ENCODE data around the gene PPP1R16B.
"Not testable (repeated sequence)": the region's sequence is repeated elsewhere in the genome, so short reads cannot be mapped to it uniquely, and the experiment has no call there.

PPP1R16B gene

GRCh38 chr20:38794057-38794456 is 11.4 kb upstream of the PPP1R16B start:
- not testable (repeated sequence) for DNase-seq

GRCh38 chr20:38798266-38798665 is 7.2 kb upstream of the PPP1R16B start:
- no peak for DNase-seq

GRCh38 chr20:38799203-38799602 is 6.3 kb upstream of the PPP1R16B start:
- no peak for DNase-seq

- no peak for DNase-seq
Observed at GRCh38 chr20:38800882-38801281, 4.6 kb upstream of the PPP1R16B start.

GRCh38 chr20:38804221-38804620 is 1.3 kb upstream of the PPP1R16B start:
- DNase-seq: no peak

GRCh38 chr20:38804682-38805501 is 605 bp upstream of the PPP1R16B start:
- DNase-seq: no peak

GRCh38 chr20:38805958-38806854 is 709 bp downstream of the PPP1R16B start:
- peak; percentile 14 to 55 for DNase-seq

- no peak for DNase-seq
Observed at GRCh38 chr20:38806855-38807655, 1.6 kb downstream of the PPP1R16B start.

GRCh38 chr20:38809942-38810341 is 4.4 kb downstream of the PPP1R16B start:
- DNase-seq: no peak

- no peak for DNase-seq
Observed at GRCh38 chr20:38810926-38811630, 5.6 kb downstream of the PPP1R16B start.

- no peak for DNase-seq
Observed at GRCh38 chr20:38811769-38812168, 6.3 kb downstream of the PPP1R16B start.

GRCh38 chr20:38812182-38812581 is 6.7 kb downstream of the PPP1R16B start:
- DNase-seq: no peak

GRCh38 chr20:38812709-38813573 is 7.4 kb downstream of the PPP1R16B start:
- DNase-seq: no peak

- DNase-seq: not testable (repeated sequence)
Observed at GRCh38 chr20:38813574-38813962, 8.1 kb downstream of the PPP1R16B start.

GRCh38 chr20:38815446-38815845 is 9.9 kb downstream of the PPP1R16B start:
- DNase-seq: no peak

- no peak for DNase-seq
Observed at GRCh38 chr20:38818113-38819065, 12.9 kb downstream of the PPP1R16B start.

- no peak for DNase-seq
Observed at GRCh38 chr20:38825571-38825900, 20.0 kb downstream of the PPP1R16B start.

- peak in 1 of 2 experiments; percentile 15 for DNase-seq
Observed at GRCh38 chr20:38825901-38826625, 20.6 kb downstream of the PPP1R16B start.

- DNase-seq: no peak
Observed at GRCh38 chr20:38827770-38828281, 22.3 kb downstream of the PPP1R16B start.
